ENCODE data around the gene KDM4B. TPM values are rescaled to one million over a fixed set of nuclear protein-coding genes. Genes with fewer than 3 reads are reported as not detected.
A peak's percentile ranks its signal among the peaks of the same experiment; 100 is the strongest.

Gene KDM4B
- total and polyA plus RNA-seq, 2 donors (not counting 1 experiment from before 2014, with no cell fraction given) = 75.5 to 205 TPM

DNA sequence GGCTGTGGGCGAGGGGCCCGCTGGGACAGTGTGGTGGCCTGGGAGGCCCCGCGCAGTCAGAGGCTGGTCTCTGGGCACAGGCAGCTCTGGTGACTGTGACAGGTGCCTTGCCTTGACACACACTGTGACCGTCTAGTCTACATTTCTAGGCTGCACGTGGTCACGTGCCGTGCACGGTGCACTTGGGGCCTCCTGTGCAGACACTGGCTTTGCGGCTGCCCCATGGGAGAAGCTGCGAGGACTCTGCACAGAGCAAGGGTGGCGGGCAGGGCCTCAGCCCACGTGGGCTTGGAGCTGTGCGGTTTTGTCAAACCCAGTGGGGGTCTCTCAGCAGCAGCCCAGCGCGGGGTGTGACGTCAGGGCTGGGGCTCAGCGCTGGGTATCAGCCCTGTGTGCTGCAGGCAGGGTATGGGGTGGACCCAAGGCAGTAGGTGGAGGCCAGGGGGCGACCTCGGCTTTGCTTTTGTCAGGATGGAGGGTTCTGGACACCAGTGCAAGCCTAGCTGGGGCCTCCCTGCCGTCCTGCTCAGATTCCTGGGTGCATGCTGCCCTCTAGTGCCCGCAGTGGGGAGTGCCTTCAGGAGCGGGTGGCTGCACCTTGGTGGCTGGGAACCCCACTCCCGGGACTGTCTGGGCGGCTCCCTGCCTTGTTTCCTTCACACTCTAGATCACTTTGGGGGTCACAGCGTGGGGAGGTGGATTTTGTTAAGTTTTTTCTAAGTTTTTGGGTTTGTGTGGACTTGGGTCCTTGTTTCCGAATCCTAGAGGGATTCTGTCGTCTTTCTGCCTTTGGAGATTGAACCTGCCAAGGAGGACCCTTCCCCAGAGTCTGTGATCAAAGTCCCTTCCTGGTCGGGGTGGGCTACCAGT, 62.6 kb downstream of the KDM4B start:
- Mint-ChIP-seq H3K4me1 (peaks cover 18% of the 10 kb centered on the region), H3K27ac (peak overlapping the region; percentile 32), H3K4me3 (no peak overlapping the region), H3K27me3 (no peaks in the 10 kb centered on the region), H3K9me3 (ENCODE audit: insufficient read depth) (no peaks in the 10 kb centered on the region)
- intact Hi-C loops (cut with micrococcal nuclease) = loop anchor here (1.0 to 5.0 kb wide), 2 partner anchors 220 to 299 kb away; no protein-coding TSS in a partner anchor
- ChIA-PET POLR2A (no interaction called here), CTCF (interaction anchor here (0.6 to 9.4 kb wide), 27 partner anchors 9 to 299 kb away, joined by 3 to 180 read pairs (median 5); partner anchors contain the start of genes FEM1A, KDM4B and PLIN3)
- no peak overlapping the region for H3K4me3 ChIP-seq (ENCODE audit: control extremely low read depth in 1 of 5, extremely low read depth in 1 of 5, insufficient read depth in 1 of 5, low read depth in 2 of 5, low read length in 4 of 5)
- no peak overlapping the region for H3K9ac ChIP-seq (ENCODE audit: low read length)
- H3K9me3 ChIP-seq (ENCODE audit: control extremely low read depth in 1 of 3, control insufficient read depth in 2 of 3, insufficient read depth in 1 of 3, low read length in 2 of 3) = peaks cover 0 to 5% (median 0%) of the 10 kb centered on the region in 3 donors
- DNase-seq (peak; percentile 83), ATAC-seq (ENCODE audit: low read depth) (peak; percentile 89)
- 54% methylated on average over 27 of the region's 29 CpGs for WGBS (ENCODE audit: insufficient coverage)
- no peaks in the 10 kb centered on the region for H3K27me3 ChIP-seq (replicated peaks in 1 of 4; ENCODE audit: control extremely low read depth in 1 of 4, control insufficient read depth in 3 of 4, insufficient read depth in 4 of 4, low read length in 3 of 4)
- peaks cover 0 to 12% of the 10 kb centered on the region in 2 experiments for H3K36me3 ChIP-seq (replicated peaks in 1 of 2; ENCODE audit: control extremely low read depth in 1 of 2, control insufficient read depth in 1 of 2, extremely low read depth in 1 of 2, insufficient read depth in 2 of 2, low read length in 1 of 2)
- H4K20me1 ChIP-seq (ENCODE audit: control insufficient read depth, insufficient read depth, low read length, poor library complexity, severe bottlenecking) = peaks cover 61% of the 10 kb centered on the region
- peaks cover 0 to 9% of the 10 kb centered on the region in 2 donors for H3K4me1 ChIP-seq (ENCODE audit: control insufficient read depth in 2 of 2, insufficient read depth in 2 of 2, low read length in 2 of 2)
- no peak for TF ChIP-seq EZH2 (IDR thresholded peaks at IDR 0.05; ENCODE audit: borderline replicate concordance, insufficient read depth, low read depth, low read length, poor library complexity, severe bottlenecking)
- TF ChIP-seq, protein P1, sequence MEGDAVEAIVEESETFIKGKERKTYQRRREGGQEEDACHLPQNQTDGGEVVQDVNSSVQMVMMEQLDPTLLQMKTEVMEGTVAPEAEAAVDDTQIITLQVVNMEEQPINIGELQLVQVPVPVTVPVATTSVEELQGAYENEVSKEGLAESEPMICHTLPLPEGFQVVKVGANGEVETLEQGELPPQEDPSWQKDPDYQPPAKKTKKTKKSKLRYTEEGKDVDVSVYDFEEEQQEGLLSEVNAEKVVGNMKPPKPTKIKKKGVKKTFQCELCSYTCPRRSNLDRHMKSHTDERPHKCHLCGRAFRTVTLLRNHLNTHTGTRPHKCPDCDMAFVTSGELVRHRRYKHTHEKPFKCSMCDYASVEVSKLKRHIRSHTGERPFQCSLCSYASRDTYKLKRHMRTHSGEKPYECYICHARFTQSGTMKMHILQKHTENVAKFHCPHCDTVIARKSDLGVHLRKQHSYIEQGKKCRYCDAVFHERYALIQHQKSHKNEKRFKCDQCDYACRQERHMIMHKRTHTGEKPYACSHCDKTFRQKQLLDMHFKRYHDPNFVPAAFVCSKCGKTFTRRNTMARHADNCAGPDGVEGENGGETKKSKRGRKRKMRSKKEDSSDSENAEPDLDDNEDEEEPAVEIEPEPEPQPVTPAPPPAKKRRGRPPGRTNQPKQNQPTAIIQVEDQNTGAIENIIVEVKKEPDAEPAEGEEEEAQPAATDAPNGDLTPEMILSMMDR (IDR thresholded peaks at IDR 0.05) = peak; percentile 92
- H3K4me2 ChIP-seq (replicated peaks; ENCODE audit: low read depth, low read length, poor library complexity, severe bottlenecking) = no peak overlapping the region
- peaks cover 44% of the 10 kb centered on the region for H3K79me2 ChIP-seq (ENCODE audit: control insufficient read depth, insufficient read depth, low read length)
- H3K27ac ChIP-seq (ENCODE audit: low read length in 2 of 2) = no peak overlapping the region
- no peak overlapping the region for H2AFZ ChIP-seq (ENCODE audit: insufficient read depth, low read depth, low read length, poor library complexity, severe bottlenecking)

All from B cell (primary cell).